Umbilical cord (tissue), 2 donors: ENCODE data around the gene MARCHF3. TPM values are rescaled to one million over a fixed set of nuclear protein-coding genes. Genes with fewer than 3 reads are reported as not detected.
"Not testable (repeated sequence)": the region's sequence is repeated elsewhere in the genome, so short reads cannot be mapped to it uniquely, and the experiment has no call there.

ENCODE experiments used
- DNase-seq: peaks from one replicate; pipeline ENCODE4 v3.0.0-alpha.2; 2015; ENCODE audit warnings: low spot score
- total RNA-seq: library from RNA; depleted of rRNA; stranded (reverse); fragments of >200 nt; gene quantifications from one replicate; pipeline ENCODE4 v1.2.3, GENCODE V29; 2014; ENCODE audit warnings: low replicate concordance; ENCODE audit not compliant: insufficient read depth

The MARCHF3 gene
- total RNA-seq = 34.4 TPM

- peak; percentile 96 for DNase-seq
Observed at GRCh38 chr5:127030259-127031146, at the start of gene MARCHF3. Gene MARCHF3, minus strand, starts transcription at chr5:127030558. Its CDS starts 112,387 bp downstream, at chr5:126918171.

GRCh38 chr5:127079994-127080491 is 49.7 kb upstream of the MARCHF3 start:
- DNase-seq = peak; percentile 36

GRCh38 chr5:127077366-127077765 is 47.0 kb upstream of the MARCHF3 start:
- no peak for DNase-seq

GRCh38 chr5:127076315-127077129 is 46.2 kb upstream of the MARCHF3 start:
- DNase-seq = no peak

GRCh38 chr5:127074466-127074865 is 44.1 kb upstream of the MARCHF3 start:
- DNase-seq = no peak

GRCh38 chr5:127072861-127073846 is 42.8 kb upstream of the MARCHF3 start, which contains the start of gene C5orf63:
Gene C5orf63, minus strand, starts transcription at chr5:127073502. Its CDS starts 14,507 bp downstream, at chr5:127058995.
- DNase-seq = peak; percentile 53

- DNase-seq = no peak
Observed at GRCh38 chr5:127070243-127070642, 39.9 kb upstream of the MARCHF3 start.

- DNase-seq = no peak
Observed at GRCh38 chr5:127068493-127069214, 38.3 kb upstream of the MARCHF3 start.

GRCh38 chr5:127066721-127067120 is 36.4 kb upstream of the MARCHF3 start:
- DNase-seq = no peak

GRCh38 chr5:127064253-127064840 is 34.0 kb upstream of the MARCHF3 start:
- no peak for DNase-seq

GRCh38 chr5:127063257-127063913 is 33.0 kb upstream of the MARCHF3 start:
- DNase-seq = no peak

GRCh38 chr5:127061956-127062355 is 31.6 kb upstream of the MARCHF3 start:
- no peak for DNase-seq

- DNase-seq = no peak
Observed at GRCh38 chr5:127061537-127061936, 31.2 kb upstream of the MARCHF3 start.

- no peak for DNase-seq
Observed at GRCh38 chr5:127060470-127060985, 30.2 kb upstream of the MARCHF3 start.

- DNase-seq = no peak
Observed at GRCh38 chr5:127056896-127057295, 26.5 kb upstream of the MARCHF3 start.

GRCh38 chr5:127055880-127056653 is 25.7 kb upstream of the MARCHF3 start:
- no peak for DNase-seq

- DNase-seq = not testable (repeated sequence)
Observed at GRCh38 chr5:127053551-127053950, 23.2 kb upstream of the MARCHF3 start.

- DNase-seq = no peak
Observed at GRCh38 chr5:127053049-127053448, 22.7 kb upstream of the MARCHF3 start.
